OCI-LY3 (cell line): ENCODE data around the gene ADGRD1.

Experiments used
- H2AFZ ChIP-seq: fragments of 200-600, 300-600 bp; shearing (Covaris generic); 2 replicates; pipeline ENCODE4 v1.6.0; 2014; ENCODE audit warnings: antibody characterized with exemption, low read depth, low read length
- H3K27ac ChIP-seq: fragments of 200-600, 300-600 bp; sonication (generic); 2 replicates; pipeline ENCODE4 v1.5.1; 2014; ENCODE audit warnings: mild to moderate bottlenecking, low read length, moderate library complexity, mixed read lengths
- H3K27me3 ChIP-seq: fragments of 200-600, 300-600 bp; sonication (generic); 2 replicates; pipeline ENCODE4 v1.6.1; 2014; ENCODE audit warnings: low read depth, low read length, mixed read lengths
- H3K36me3 ChIP-seq: fragments of 200-600, 300-600 bp; sonication (generic); replicated peaks from 2 replicates; pipeline ENCODE3; 2014; ENCODE audit warnings: low read depth, low read length, mixed read lengths
- H3K4me1 ChIP-seq: fragments of 300-600, 200-600 bp; sonication (generic); 2 replicates; pipeline ENCODE4 v1.6.1; 2014; ENCODE audit warnings: low read length, mixed read lengths
- H3K4me2 ChIP-seq: fragments of 200-600, 300-600 bp; sonication (generic); 2 replicates; pipeline ENCODE4 v1.6.1; 2014; ENCODE audit warnings: low read length, mixed read lengths
- H3K4me3 ChIP-seq: fragments of 300-600, 200-600 bp; sonication (generic); 2 replicates; pipeline ENCODE4 v1.5.1; 2014; ENCODE audit warnings: antibody characterized with exemption, mild to moderate bottlenecking, low read length, moderate library complexity
- H3K79me2 ChIP-seq: fragments of 300-600, 200-600 bp; shearing (Covaris generic); 2 replicates; pipeline ENCODE4 v1.6.1; 2014; ENCODE audit warnings: mild to moderate bottlenecking, low read length, mixed read lengths
- H3K9ac ChIP-seq: fragments of 300-600, 200-600 bp; shearing (Covaris generic); 2 replicates; pipeline ENCODE4 v1.6.0; 2014; ENCODE audit warnings: mild to moderate bottlenecking, low read length, moderate library complexity
- H3K9me3 ChIP-seq: fragments of 200-600, 300-600 bp; shearing (Covaris generic); 2 replicates; pipeline ENCODE4 v1.6.1; 2014; ENCODE audit warnings: low read length, mixed read lengths; ENCODE audit not compliant: insufficient read depth
- H4K20me1 ChIP-seq: fragments of 200-600, 300-600 bp; sonication (generic); 2 replicates; pipeline ENCODE4 v1.6.1; 2016; ENCODE audit warnings: low read length, mixed read lengths; ENCODE audit not compliant: insufficient read depth
- CTCF ChIP-seq: fragments of 200-600, 300-600 bp; sonication (generic); IDR thresholded peaks from 2 replicates; pipeline ENCODE4 v1.5.1; 2014; ENCODE audit warnings: antibody characterized with exemption, low read length, low read depth
- EZH2phosphoT487 ChIP-seq: fragments of 200-600 bp; shearing (Covaris generic); IDR thresholded peaks from 2 replicates; pipeline ENCODE4 v1.6.1; 2018; ENCODE audit warnings: antibody characterized with exemption, mixed run types, low read depth

ADGRD1 gene

GRCh38 chr12:131164096-131164872, 210.6 kb downstream of the ADGRD1 start:
- H3K4me3 ChIP-seq, result no peak overlapping the region

GRCh38 chr12:131166717-131167116, 213.0 kb downstream of the ADGRD1 start:
- Histone ChIP-seq H3K4me3 (no peak overlapping the region), H3K9me3 (no peaks in the 10 kb centered on the region)

More at GRCh38 chr12:131164096-131164872, 210.6 kb downstream of the ADGRD1 start:
- Histone ChIP-seq H2AFZ (no peak overlapping the region), H3K36me3 (no peaks in the 10 kb centered on the region), H3K27me3 (no peaks in the 10 kb centered on the region), H3K9me3 (no peaks in the 10 kb centered on the region), H3K4me2 (no peak overlapping the region), H3K79me2 (no peaks in the 10 kb centered on the region), H3K4me1 (no peaks in the 10 kb centered on the region), H3K9ac (no peak overlapping the region), H4K20me1 (no peaks in the 10 kb centered on the region), H3K27ac (no peak overlapping the region)
- TF ChIP-seq CTCF (no peak), EZH2phosphoT487 (no peak)

GRCh38 chr12:131167334-131167733, 213.6 kb downstream of the ADGRD1 start:
- Histone ChIP-seq H3K36me3 (no peaks in the 10 kb centered on the region), H3K27ac (no peak overlapping the region), H4K20me1 (no peaks in the 10 kb centered on the region), H3K4me3 (no peak overlapping the region), H3K4me1 (no peaks in the 10 kb centered on the region), H3K9me3 (no peaks in the 10 kb centered on the region), H2AFZ (no peak overlapping the region), H3K4me2 (no peak overlapping the region), H3K9ac (no peak overlapping the region), H3K79me2 (no peaks in the 10 kb centered on the region), H3K27me3 (no peaks in the 10 kb centered on the region)
- no peak for TF ChIP-seq CTCF
- no peak for TF ChIP-seq EZH2phosphoT487

More at GRCh38 chr12:131166717-131167116, 213.0 kb downstream of the ADGRD1 start:
- Histone ChIP-seq H3K4me1 (no peaks in the 10 kb centered on the region), H3K27ac (no peak overlapping the region), H2AFZ (no peak overlapping the region), H3K79me2 (no peaks in the 10 kb centered on the region), H3K4me2 (no peak overlapping the region), H3K9ac (no peak overlapping the region), H3K27me3 (no peaks in the 10 kb centered on the region), H3K36me3 (no peaks in the 10 kb centered on the region), H4K20me1 (no peaks in the 10 kb centered on the region)
- TF ChIP-seq CTCF (no peak), EZH2phosphoT487 (no peak)

GRCh38 chr12:131171029-131171428, 217.3 kb downstream of the ADGRD1 start:
- Histone ChIP-seq H3K27me3 (no peaks in the 10 kb centered on the region), H2AFZ (no peak overlapping the region), H3K9me3 (no peaks in the 10 kb centered on the region), H4K20me1 (no peaks in the 10 kb centered on the region), H3K4me1 (no peaks in the 10 kb centered on the region), H3K4me2 (no peak overlapping the region), H3K79me2 (no peaks in the 10 kb centered on the region), H3K36me3 (no peaks in the 10 kb centered on the region), H3K9ac (no peak overlapping the region), H3K4me3 (no peak overlapping the region), H3K27ac (no peak overlapping the region)
- TF ChIP-seq EZH2phosphoT487 (no peak), CTCF (no peak)
